Natural killer cell (primary cell): ENCODE measurements around the gene CMTR1. TPM values are rescaled to one million over a fixed set of nuclear protein-coding genes. Genes with fewer than 3 reads are reported as not detected.

Experiments used
- ATAC-seq, 3 donors: fragments of 150-1000 bp in 2 of 3; fragments of 200-7000 bp in 1 of 3; cut with Tn5 transposase; 1 replicate in 1 of 3; 2 replicates in 2 of 3; pipeline ENCODE4 v1.10.0; 2021; ENCODE audit warnings: mild to moderate bottlenecking in 2 of 3, moderate library complexity in 2 of 3
- DNase-seq, 2 donors: peaks; one replicate each; pipeline versions ENCODE4 v3.0.0 to v3.0.0-alpha.2; 2013 to 2021; ENCODE audit warnings: mixed read lengths in 1 of 2
- H3K27ac ChIP-seq: one replicate; pipeline ENCODE4 v1.5.1; 2013; ENCODE audit warnings: mild to moderate bottlenecking, low read length
- H3K27me3 ChIP-seq: one replicate; pipeline ENCODE4 v1.6.1; 2013; ENCODE audit warnings: low read length; ENCODE audit not compliant: control insufficient read depth, insufficient read depth
- H3K36me3 ChIP-seq: one replicate; pipeline ENCODE4 v1.6.1; 2013; ENCODE audit warnings: low read length; ENCODE audit not compliant: control insufficient read depth, insufficient read depth
- H3K4me1 ChIP-seq: one replicate; pipeline ENCODE4 v1.6.1; 2013; ENCODE audit warnings: low read length; ENCODE audit not compliant: control insufficient read depth, insufficient read depth
- H3K4me3 ChIP-seq: one replicate; pipeline ENCODE4 v1.5.1; 2013; ENCODE audit warnings: low read length
- H3K9me3 ChIP-seq: one replicate; pipeline ENCODE4 v1.6.1; 2013; ENCODE audit warnings: low read length; ENCODE audit not compliant: control insufficient read depth, insufficient read depth
- H3K27ac Mint-ChIP-seq, 2 donors: one replicate each; pipeline ENCODE4 v1.8.0; 2022; ENCODE audit warnings: mild to moderate bottlenecking in 2 of 2, mixed read lengths in 2 of 2, moderate library complexity in 1 of 2
- H3K27me3 Mint-ChIP-seq, 2 donors: one replicate each; pipeline ENCODE4 v1.8.0; 2022; ENCODE audit warnings: low read depth in 2 of 2, mixed read lengths in 2 of 2
- H3K36me3 Mint-ChIP-seq: one replicate; pipeline ENCODE4 v1.8.0; 2022; ENCODE audit warnings: mixed read lengths
- H3K4me1 Mint-ChIP-seq, 2 donors: one replicate each; pipeline ENCODE4 v1.8.0; 2022; ENCODE audit warnings: mixed read lengths in 2 of 2
- H3K4me3 Mint-ChIP-seq: one replicate; pipeline ENCODE4 v1.8.0; 2022; ENCODE audit warnings: mild to moderate bottlenecking, moderate library complexity, mixed read lengths
- H3K9me3 Mint-ChIP-seq, 2 donors: one replicate each; pipeline ENCODE4 v1.8.0; 2022; ENCODE audit warnings: mixed read lengths in 2 of 2
- CTCF ChIP-seq: fragments of 200-600 bp; IDR thresholded peaks from one replicate; pipeline ENCODE4 v1.8.0; 2022; ENCODE audit warnings: antibody characterized with exemption
- WGBS: methylation state at CpG from one replicate; pipeline ENCODE4 v1.1.7; 2013; ENCODE audit warnings: missing lambda C conversion rate; ENCODE audit not compliant: insufficient coverage; 5-methylcytosine and 5-hydroxymethylcytosine counted together
- intact Hi-C: fragments of 100-400 bp; cut with micrococcal nuclease; formaldehyde crosslinking; loops from one replicate; pipeline ENCODE4 v1.14.2; 2022
- total RNA-seq, 4 donors: library from RNA; stranded (reverse); fragments of 120-200 nt in 1 of 4; gene quantifications; one replicate each; pipeline versions ENCODE4 v1.2.3 to v1.2.4, GENCODE V29; 2013 to 2022

The CMTR1 gene
- total RNA-seq, 3 donors from 2014 or later (not counting 1 experiment from before 2014, with no cell fraction given) = 85.0 to 111 (median 94.7) TPM

GRCh38 chr6:37483917-37484785 lies 51.1 kb downstream of the CMTR1 start:
- peaks cover 7 to 14% of the 10 kb centered on the region in 2 donors for H3K4me1 Mint-ChIP-seq
- Histone ChIP-seq H3K27me3 (no peaks in the 10 kb centered on the region), H3K4me3 (no peak overlapping the region), H3K27ac (no peak overlapping the region), H3K4me1 (peaks cover 13% of the 10 kb centered on the region), H3K36me3 (peaks cover 52% of the 10 kb centered on the region), H3K9me3 (no peaks in the 10 kb centered on the region)
- ATAC-seq (peak; percentile 83 to 95 (median 92)), DNase-seq (peak; percentile 74 to 90)
- no peaks in the 10 kb centered on the region for H3K36me3 Mint-ChIP-seq
- no peaks in the 10 kb centered on the region for H3K9me3 Mint-ChIP-seq
- no peaks in the 10 kb centered on the region for H3K27me3 Mint-ChIP-seq
- WGBS = 57% methylated on average over 16 of the region's 20 CpGs
- peak; percentile 91 for TF ChIP-seq CTCF
- H3K27ac Mint-ChIP-seq = no peak overlapping the region
- no peak overlapping the region for H3K4me3 Mint-ChIP-seq
- intact Hi-C loops = loop anchor here (1.0 to 2.0 kb wide), 2 partner anchors 82 to 209 kb away; no protein-coding TSS in a partner anchor

GRCh38 chr6:37484786-37485170 lies 51.8 kb downstream of the CMTR1 start:
- no peaks in the 10 kb centered on the region for H3K9me3 ChIP-seq
- Mint-ChIP-seq H3K27ac (no peak overlapping the region), H3K4me1 (peaks cover 12 to 20% of the 10 kb centered on the region in 2 donors), H3K4me3 (no peak overlapping the region), H3K9me3 (no peaks in the 10 kb centered on the region), H3K27me3 (no peaks in the 10 kb centered on the region), H3K36me3 (no peaks in the 10 kb centered on the region)
- TF ChIP-seq CTCF = no peak
- H3K27ac ChIP-seq = no peak overlapping the region
- H3K27me3 ChIP-seq = no peaks in the 10 kb centered on the region
- peaks cover 16% of the 10 kb centered on the region for H3K4me1 ChIP-seq
- peaks cover 46% of the 10 kb centered on the region for H3K36me3 ChIP-seq
- DNase-seq (no peak), ATAC-seq (no peak)
- H3K4me3 ChIP-seq = no peak overlapping the region
- intact Hi-C loops = loop anchor here (1.0 to 2.0 kb wide), 2 partner anchors 82 to 208 kb away; no protein-coding TSS in a partner anchor
- over 99% methylated on average over 7 of the region's 7 CpGs for WGBS

GRCh38 chr6:37485291-37485702 lies 52.3 kb downstream of the CMTR1 start:
- Histone ChIP-seq H3K9me3 (no peaks in the 10 kb centered on the region), H3K4me3 (no peak overlapping the region), H3K36me3 (peaks cover 41% of the 10 kb centered on the region), H3K27me3 (no peaks in the 10 kb centered on the region), H3K27ac (no peak overlapping the region), H3K4me1 (peaks cover 21% of the 10 kb centered on the region)
- peak overlapping the region in 1 of 2 donors; percentile 10 for H3K27ac Mint-ChIP-seq
- TF ChIP-seq CTCF = no peak
- no peak overlapping the region for H3K4me3 Mint-ChIP-seq
- H3K27me3 Mint-ChIP-seq = no peaks in the 10 kb centered on the region
- H3K9me3 Mint-ChIP-seq = no peaks in the 10 kb centered on the region
- intact Hi-C loops = loop anchor here (2.0 kb wide), 1 partner anchor 208 kb away; no protein-coding TSS in a partner anchor
- H3K4me1 Mint-ChIP-seq = peaks cover 17 to 25% of the 10 kb centered on the region in 2 donors
- 91% methylated on average over 10 of the region's 10 CpGs for WGBS
- H3K36me3 Mint-ChIP-seq = no peaks in the 10 kb centered on the region
- no peak for ATAC-seq
- DNase-seq = no peak
